IMR-90 (cell line): ENCODE measurements around the gene DESI2. TPM values are rescaled to one million over a fixed set of nuclear protein-coding genes. Genes with fewer than 3 reads are reported as not detected.

Source experiments
- ATAC-seq: fragments of 200-7000 bp; cut with Tn5 transposase; 2 replicates; pipeline ENCODE4 v1.9.1; 2020; ENCODE audit warnings: low read depth, mild to moderate bottlenecking, moderate library complexity
- BruUV-seq: library from RNA; stranded (reverse); fragments of 400-500 nt; replicated peaks from 2 replicates; lab custom pipeline; 2021; lab: Mats Ljungman, UMichigan
- CTCF ChIA-PET: fragments of 300-600 bp; formaldehyde crosslinking; extraction: SDS; loops from one replicate; lab custom pipeline; 2021; ENCODE audit warnings: antibody characterized with exemption; lab: Yijun Ruan, JAX
- POLR2A ChIA-PET: fragments of 300-600 bp; sonication (Branson Sonifier 250); formaldehyde crosslinking; loops from one replicate; lab custom pipeline; 2022; ENCODE audit warnings: antibody characterized with exemption; ENCODE audit not compliant: unreplicated experiment; lab: Charles Lee
- DNase-seq: peaks from one replicate; pipeline ENCODE4 v3.0.0; 2013
- H2AFZ ChIP-seq: replicated peaks from 2 replicates; pipeline ENCODE3; 2013; ENCODE audit warnings: low read length, mild to moderate bottlenecking; ENCODE audit not compliant: poor library complexity
- H2AK5ac ChIP-seq: 2 replicates; pipeline ENCODE4 v1.6.1; 2013; ENCODE audit warnings: low read depth, low read length, inconsistent platforms
- H2AK9ac ChIP-seq: replicated peaks from 2 replicates; pipeline ENCODE3; 2013; ENCODE audit warnings: mild to moderate bottlenecking, low read depth, low read length, moderate library complexity; ENCODE audit not compliant: poor library complexity
- H2BK120ac ChIP-seq: 2 replicates; pipeline ENCODE4 v1.6.1; 2013; ENCODE audit warnings: low read depth, low read length, inconsistent platforms
- H2BK15ac ChIP-seq: 3 replicates; pipeline ENCODE4 v1.6.1; 2013; ENCODE audit warnings: low read depth, low read length, inconsistent platforms
- H2BK20ac ChIP-seq: 2 replicates; pipeline ENCODE4 v1.6.1; 2013; ENCODE audit warnings: low read depth, mild to moderate bottlenecking, inconsistent platforms, low read length, moderate library complexity
- H2BK5ac ChIP-seq: 2 replicates; pipeline ENCODE4 v1.6.1; 2013; ENCODE audit warnings: mild to moderate bottlenecking, low read depth, low read length, inconsistent platforms; ENCODE audit not compliant: poor library complexity, severe bottlenecking
- H3K14ac ChIP-seq: replicated peaks from 2 replicates; pipeline ENCODE4 v1.6.1; 2013; ENCODE audit warnings: low read depth, low read length, inconsistent platforms
- H3K18ac ChIP-seq: 2 replicates; pipeline ENCODE4 v1.6.1; 2013; ENCODE audit warnings: low read depth, low read length, control low read depth
- H3K23ac ChIP-seq: 2 replicates; pipeline ENCODE4 v1.6.1; 2013; ENCODE audit warnings: low read depth, low read length, inconsistent platforms
- H3K27ac ChIP-seq: 2 replicates; pipeline ENCODE4 v1.5.1; 2013; ENCODE audit warnings: mild to moderate bottlenecking, control low read depth, low read length; ENCODE audit not compliant: insufficient read depth
- H3K27me3 ChIP-seq: 2 replicates; pipeline ENCODE4 v1.6.1; 2013; ENCODE audit warnings: low read length; ENCODE audit not compliant: control insufficient read depth, insufficient read depth
- H3K36me3 ChIP-seq: 2 replicates; pipeline ENCODE4 v1.6.1; 2013; ENCODE audit warnings: low read length, mixed read lengths; ENCODE audit not compliant: control insufficient read depth, insufficient read depth
- H3K4ac ChIP-seq: 2 replicates; pipeline ENCODE4 v1.6.1; 2013; ENCODE audit warnings: low read depth, low read length, inconsistent platforms
- H3K4me1 ChIP-seq: 2 replicates; pipeline ENCODE4 v1.6.1; 2013; ENCODE audit warnings: low read length, mixed read lengths; ENCODE audit not compliant: control insufficient read depth, insufficient read depth
- H3K4me2 ChIP-seq: 2 replicates; pipeline ENCODE4 v1.6.1; 2013; ENCODE audit warnings: low read depth, mild to moderate bottlenecking, control low read depth, low read length, moderate library complexity
- H3K4me3 ChIP-seq: 2 replicates; pipeline ENCODE4 v1.5.1; 2013; ENCODE audit warnings: low read depth, mild to moderate bottlenecking, control low read depth, low read length, moderate library complexity; ENCODE audit not compliant: insufficient read depth
- H3K56ac ChIP-seq: 2 replicates; pipeline ENCODE4 v1.6.1; 2013; ENCODE audit warnings: low read length, inconsistent platforms; ENCODE audit not compliant: insufficient read depth; ENCODE audit errors: extremely low read depth
- H3K79me1 ChIP-seq, 2 experiments: 2 replicates each; pipeline ENCODE4 v1.6.1; 2013; ENCODE audit warnings: low read length in 2 of 2, inconsistent platforms in 1 of 2, low read depth in 1 of 2
- H3K9ac ChIP-seq: 2 replicates; pipeline ENCODE4 v1.6.1; 2013; ENCODE audit warnings: low read depth, low read length, control low read depth
- H3K9me1 ChIP-seq: 2 replicates; pipeline ENCODE4 v1.6.1; 2013; ENCODE audit warnings: low read length, inconsistent platforms; ENCODE audit not compliant: insufficient read depth
- H3K9me3 ChIP-seq: 2 replicates; pipeline ENCODE4 v1.6.1; 2013; ENCODE audit warnings: low read length; ENCODE audit not compliant: control insufficient read depth, insufficient read depth
- H4K20me1 ChIP-seq: 2 replicates; pipeline ENCODE4 v1.6.1; 2013; ENCODE audit warnings: low read length, inconsistent platforms; ENCODE audit not compliant: insufficient read depth
- H4K5ac ChIP-seq: 2 replicates; pipeline ENCODE4 v1.6.1; 2013; ENCODE audit warnings: mild to moderate bottlenecking, low read depth, low read length, control low read depth
- H4K8ac ChIP-seq, 2 experiments: 2 replicates each; pipeline ENCODE4 v1.6.1; 2013; ENCODE audit warnings: low read depth in 2 of 2, low read length in 2 of 2, control low read depth in 1 of 2, inconsistent platforms in 1 of 2
- H4K91ac ChIP-seq: 2 replicates; pipeline ENCODE4 v1.6.1; 2013; ENCODE audit warnings: low read depth, low read length, inconsistent platforms; ENCODE audit not compliant: insufficient read depth
- CHD1 ChIP-seq: IDR thresholded peaks from 2 replicates; pipeline ENCODE4 v1.6.1; 2012; ENCODE audit warnings: low read depth, low read length, improper control_type of control experiment
- MAFK ChIP-seq: IDR thresholded peaks from 2 replicates; pipeline ENCODE4 v1.6.1; 2012; ENCODE audit warnings: low read depth, low read length, improper control_type of control experiment
- RAD21 ChIP-seq: IDR thresholded peaks from 2 replicates; pipeline ENCODE4 v1.6.1; 2012; ENCODE audit warnings: low read length, improper control_type of control experiment
- RCOR1 ChIP-seq: IDR thresholded peaks from 2 replicates; pipeline ENCODE4 v1.6.1; 2012; ENCODE audit warnings: mild to moderate bottlenecking, low read length, improper control_type of control experiment; ENCODE audit not compliant: insufficient replicate concordance
- USF2 ChIP-seq: fragments of 150-350 bp; IDR thresholded peaks from 2 replicates; pipeline ENCODE4 v1.6.1; 2017; ENCODE audit warnings: mild to moderate bottlenecking, antibody characterized with exemption, low read length, low read depth
- WGBS, 2 experiments: methylation state at CpG; one replicate each; pipeline versions ENCODE4 v1.1.5 to v1.1.7; 2013; ENCODE audit warnings: missing lambda C conversion rate in 2 of 2; ENCODE audit not compliant: insufficient read length in 1 of 2; ENCODE audit errors: extremely low coverage in 2 of 2; 5-methylcytosine and 5-hydroxymethylcytosine counted together
- dilution Hi-C: fragments of 300-500 bp; cut with HindIII; formaldehyde crosslinking; loops from one replicate; pipeline ENCODE4 v1.14.3; 2018; ENCODE audit warnings: low sequenced_read_pairs; ENCODE audit not compliant: unreplicated experiment
- in situ Hi-C: fragments of 300-500 bp; cut with MboI; formaldehyde crosslinking; loops from 3 replicates; pipeline ENCODE4 v1.14.3; 2019; ENCODE audit warnings: low sequenced_read_pairs, inconsistent platforms, mixed read lengths
- intact Hi-C: fragments of 100-400 bp; cut with micrococcal nuclease; formaldehyde crosslinking; loops from 2 replicates; pipeline ENCODE4 v1.10.0; 2022
- polyA plus RNA-seq, 3 experiments: library from polyadenylated mRNA; depleted of rRNA; stranded (reverse); fragments of >200 nt; gene quantifications; 2 replicates each; pipeline ENCODE4 v1.2.3, GENCODE V29; 2012; ENCODE audit warnings: low replicate concordance in 1 of 3
- total RNA-seq: library from RNA; depleted of rRNA; stranded (reverse); fragments of >200 nt; gene quantifications from 2 replicates; pipeline ENCODE4 v1.2.3, GENCODE V29; 2012
- TF ChIP-seq, protein P1 (sequence below): fragments of 150-350 bp; IDR thresholded peaks from 2 replicates; pipeline ENCODE4 v1.6.1; 2016; ENCODE audit warnings: low read depth, mild to moderate bottlenecking, low read length, moderate library complexity, borderline replicate concordance

Gene DESI2
- total and polyA plus RNA-seq, 2 of the 4 experiments (the other 2 are of a cell fraction) = 19.0 to 43.6 TPM

GRCh38 chr1:244702620-244703019 lies 49.7 kb downstream of the DESI2 start:
- no peak overlapping the region for H2AK5ac ChIP-seq
- no peak overlapping the region for H2AK9ac ChIP-seq
- no peaks in the 10 kb centered on the region for H3K27me3 ChIP-seq
- TF ChIP-seq RCOR1 (no peak), USF2 (no peak), MAFK (no peak), RAD21 (no peak), CHD1 (no peak)
- TF ChIP-seq, protein P1, sequence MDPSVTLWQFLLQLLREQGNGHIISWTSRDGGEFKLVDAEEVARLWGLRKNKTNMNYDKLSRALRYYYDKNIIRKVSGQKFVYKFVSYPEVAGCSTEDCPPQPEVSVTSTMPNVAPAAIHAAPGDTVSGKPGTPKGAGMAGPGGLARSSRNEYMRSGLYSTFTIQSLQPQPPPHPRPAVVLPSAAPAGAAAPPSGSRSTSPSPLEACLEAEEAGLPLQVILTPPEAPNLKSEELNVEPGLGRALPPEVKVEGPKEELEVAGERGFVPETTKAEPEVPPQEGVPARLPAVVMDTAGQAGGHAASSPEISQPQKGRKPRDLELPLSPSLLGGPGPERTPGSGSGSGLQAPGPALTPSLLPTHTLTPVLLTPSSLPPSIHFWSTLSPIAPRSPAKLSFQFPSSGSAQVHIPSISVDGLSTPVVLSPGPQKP = no peak
- no peak overlapping the region for H3K4me3 ChIP-seq
- ChIA-PET CTCF (no interaction called here), POLR2A (no interaction called here)
- no peak overlapping the region for H3K56ac ChIP-seq
- no peak overlapping the region for H3K14ac ChIP-seq
- WGBS, 2 experiments = no CpG with 5 or more reads among the region's 3 CpGs
- ATAC-seq = no peak
- no peak overlapping the region for H3K4ac ChIP-seq
- H2BK120ac ChIP-seq = no peak overlapping the region
- H3K18ac ChIP-seq = no peak overlapping the region
- no peaks in the 10 kb centered on the region for H3K9me3 ChIP-seq
- H3K4me1 ChIP-seq = no peaks in the 10 kb centered on the region
- H3K4me2 ChIP-seq = no peak overlapping the region
- dilution Hi-C loops = no loop called here
- H3K79me1 ChIP-seq = peaks cover 0 to 4% of the 10 kb centered on the region in 2 experiments; a peak in 1 of 4 replicates
- H3K9me1 ChIP-seq = no peaks in the 10 kb centered on the region
- no peak overlapping the region for H4K5ac ChIP-seq
- H3K23ac ChIP-seq = no peak overlapping the region
- no peak overlapping the region for H2BK20ac ChIP-seq
- H3K9ac ChIP-seq = no peak overlapping the region
- BruUV-seq = no TSS peak
- H2BK15ac ChIP-seq = no peak overlapping the region
- no peak overlapping the region for H3K27ac ChIP-seq
- no peak overlapping the region for H2BK5ac ChIP-seq
- in situ Hi-C loops = no loop called here
- no peak overlapping the region for H2AFZ ChIP-seq
- no peak for DNase-seq
- H4K91ac ChIP-seq = no peak overlapping the region
- intact Hi-C loops = no loop called here
- H4K20me1 ChIP-seq = no peaks in the 10 kb centered on the region
- H3K36me3 ChIP-seq = peaks cover 17% of the 10 kb centered on the region
- no peak overlapping the region for H4K8ac ChIP-seq
